Tibial artery (tissue), 4 donors: Measurements from ENCODE around the gene MAP6D1.

Experiments used
- DNase-seq, 2 donors: peaks; one replicate each; pipeline ENCODE4 v3.0.0-alpha.2; 2019
- H3K27ac ChIP-seq, 2 donors: fragments of 200-600 bp; sonication (generic) in 1 of 2; 1 replicate in 1 of 2; 2 replicates in 1 of 2; pipeline ENCODE4 v1.5.1; 2018 to 2019; ENCODE audit warnings: mild to moderate bottlenecking in 1 of 2
- H3K27me3 ChIP-seq, 2 donors: fragments of 200-600 bp; sonication (generic) in 1 of 2; one replicate each; pipeline versions ENCODE4 v1.5.1 to v1.6.0; 2016 to 2019
- H3K36me3 ChIP-seq, 3 donors: fragments of 200-600 bp; sonication (generic) in 2 of 3; one replicate each; pipeline ENCODE4 v1.5.1; 2016 to 2019; ENCODE audit warnings: mild to moderate bottlenecking in 2 of 3
- H3K4me1 ChIP-seq, 4 donors: fragments of 200-600 bp; sonication (generic) in 2 of 4; 1 replicate in 3 of 4; 2 replicates in 1 of 4; pipeline ENCODE4 v1.5.1; 2016 to 2019
- H3K4me3 ChIP-seq, 2 donors: fragments of 200-600 bp; sonication (generic) in 1 of 2; 1 replicate in 1 of 2; 2 replicates in 1 of 2; pipeline ENCODE4 v1.5.1; 2018 to 2019; ENCODE audit warnings: mild to moderate bottlenecking in 2 of 2
- H3K9me3 ChIP-seq, 3 donors: fragments of 200-600 bp; sonication (generic) in 1 of 3; one replicate each; pipeline ENCODE4 v1.5.1; 2016 to 2019
- CTCF ChIP-seq, 2 experiments: fragments of 200-600 bp in 1 of 2; fragments of 450-650 bp in 1 of 2; IDR thresholded peaks; one replicate each; pipeline ENCODE4 v1.5.1; 2017 to 2019; ENCODE audit warnings: antibody characterized with exemption in 2 of 2, mild to moderate bottlenecking in 1 of 2, moderate library complexity in 1 of 2
- intact Hi-C: fragments of 100-400 bp; cut with DNase I; formaldehyde crosslinking; loops from one replicate; pipeline ENCODE4 v1.15.0; 2023; ENCODE audit warnings: low total_unique reads

Gene MAP6D1

GRCh38 chr3:183817639-183818038, 7.7 kb downstream of the MAP6D1 start:
- H3K27ac ChIP-seq, result no peak overlapping the region
- DNase-seq, result peak in 1 of 2 donors; percentile 31
- peaks cover 6 to 33% (median 8%) of the 10 kb centered on the region in 3 donors for H3K36me3 ChIP-seq
- H3K4me3 ChIP-seq, result no peak overlapping the region
- no peaks in the 10 kb centered on the region for H3K9me3 ChIP-seq
- no peaks in the 10 kb centered on the region for H3K4me1 ChIP-seq
- H3K27me3 ChIP-seq, result no peaks in the 10 kb centered on the region
- intact Hi-C loops, result no loop called here
- TF ChIP-seq CTCF (IDR thresholded peaks at IDR 0.05), result no peak

DNA sequence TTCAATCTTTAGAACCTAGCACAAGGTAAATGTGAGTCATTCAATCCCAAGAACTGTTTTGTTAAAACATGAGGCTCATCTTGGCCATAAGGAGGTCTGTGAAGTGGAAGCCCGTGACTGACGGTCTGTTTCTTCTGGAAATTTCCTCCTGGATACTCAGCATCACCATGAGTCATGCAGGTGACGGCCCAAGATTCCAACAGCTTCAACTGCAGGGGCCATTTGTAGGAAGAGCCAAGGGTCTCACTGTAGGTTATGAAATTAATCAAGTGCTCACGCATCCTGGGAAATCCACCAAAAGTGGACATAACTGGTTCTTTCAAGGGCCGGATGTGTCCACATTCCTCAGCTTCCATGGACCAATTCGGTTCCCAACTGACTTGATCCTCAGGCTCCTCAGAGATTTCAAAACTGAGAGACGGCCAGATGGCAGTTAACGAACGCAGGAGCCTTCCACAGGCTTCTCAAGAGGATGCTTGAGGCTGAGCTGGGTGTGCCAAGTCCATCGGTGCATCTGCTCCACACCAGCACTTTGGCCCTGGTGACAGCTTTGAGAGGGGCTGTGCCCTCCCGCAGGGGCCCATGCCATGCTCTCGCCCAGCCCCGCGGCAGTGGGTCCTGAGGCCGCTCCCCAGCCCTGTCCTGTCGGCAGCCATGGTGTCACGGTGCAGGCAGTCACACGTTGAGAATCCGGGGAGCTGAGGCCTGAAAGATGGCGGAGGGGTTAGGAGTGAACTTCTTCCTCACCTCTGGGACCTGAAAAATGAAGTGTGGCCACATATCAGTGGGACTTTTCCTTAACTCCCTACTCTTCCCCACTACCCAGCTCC, 8.5 kb downstream of the MAP6D1 start:
- Histone ChIP-seq H3K4me3 (no peak overlapping the region), H3K27ac (no peak overlapping the region), H3K9me3 (no peaks in the 10 kb centered on the region), H3K36me3 (peaks cover 8 to 39% (median 8%) of the 10 kb centered on the region in 3 donors), H3K27me3 (no peaks in the 10 kb centered on the region), H3K4me1 (no peaks in the 10 kb centered on the region)
- peak in 1 of 2 donors; percentile 54 for DNase-seq
- intact Hi-C loops, result no loop called here
- TF ChIP-seq CTCF (IDR thresholded peaks at IDR 0.05), result no peak

DNA sequence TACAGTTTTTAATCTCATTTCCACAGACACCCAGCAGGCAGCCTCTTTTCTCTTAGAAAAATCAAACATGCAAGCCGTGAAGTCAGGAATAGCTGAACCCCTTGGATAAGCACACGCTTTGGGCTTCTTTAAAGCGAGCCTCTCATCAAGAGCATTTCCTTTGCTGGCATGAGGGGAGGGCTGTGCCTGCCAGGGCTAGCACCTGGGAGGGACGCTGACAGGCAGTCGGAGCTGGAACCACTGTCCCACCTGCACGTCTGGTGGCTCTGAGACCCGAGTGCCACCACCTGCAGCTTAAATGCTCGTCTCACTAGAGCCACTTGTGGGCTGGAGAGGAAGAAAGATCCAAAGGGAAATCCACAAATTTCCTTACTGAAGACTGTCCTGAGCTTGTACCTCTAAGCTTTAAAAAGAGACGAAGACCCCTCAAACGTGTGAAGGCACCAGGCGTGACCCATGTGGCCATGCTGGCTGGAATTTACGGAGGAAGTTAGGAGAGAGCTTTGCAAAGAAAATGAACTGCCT, 9.4 kb downstream of the MAP6D1 start:
- no peak overlapping the region for H3K4me3 ChIP-seq
- peaks cover 8 to 48% (median 16%) of the 10 kb centered on the region in 3 donors for H3K36me3 ChIP-seq
- peak in 1 of 2 donors; percentile 28 for DNase-seq
- H3K9me3 ChIP-seq, result no peaks in the 10 kb centered on the region
- TF ChIP-seq CTCF (IDR thresholded peaks at IDR 0.05), result no peak
- no peak overlapping the region for H3K27ac ChIP-seq
- no peaks in the 10 kb centered on the region for H3K4me1 ChIP-seq
- no peaks in the 10 kb centered on the region for H3K27me3 ChIP-seq
- intact Hi-C loops, result no loop called here

GRCh38 chr3:183815563-183815940, 9.8 kb downstream of the MAP6D1 start:
- no peak overlapping the region for H3K27ac ChIP-seq
- DNase-seq, result peak in 1 of 2 donors; percentile 21
- intact Hi-C loops, result no loop called here
- H3K36me3 ChIP-seq, result peaks cover 8 to 53% (median 21%) of the 10 kb centered on the region in 3 donors
- TF ChIP-seq CTCF (IDR thresholded peaks at IDR 0.05), result no peak
- H3K4me1 ChIP-seq, result no peaks in the 10 kb centered on the region
- no peaks in the 10 kb centered on the region for H3K9me3 ChIP-seq
- no peak overlapping the region for H3K4me3 ChIP-seq
- no peaks in the 10 kb centered on the region for H3K27me3 ChIP-seq

- Histone ChIP-seq H3K9me3 (no peaks in the 10 kb centered on the region), H3K36me3 (peaks cover 14 to 66% (median 34%) of the 10 kb centered on the region in 3 donors), H3K4me1 (no peaks in the 10 kb centered on the region), H3K27ac (no peak overlapping the region), H3K27me3 (no peaks in the 10 kb centered on the region), H3K4me3 (no peak overlapping the region)
- DNase-seq, result no peak
- no peak for TF ChIP-seq CTCF (IDR thresholded peaks at IDR 0.05)
- intact Hi-C loops, result no loop called here
Measured at GRCh38 chr3:183814240-183814639, 11.1 kb downstream of the MAP6D1 start.
